HG02610 (cell line): ENCODE results near the gene SH3GL1.

Experiments used
- ATAC-seq: cut with Tn5 transposase; IDR thresholded peaks from one replicate; pipeline ENCODE4 v1.9.1; 2021; ENCODE audit warnings: mild to moderate bottlenecking, moderate library complexity; ENCODE audit not compliant: unreplicated experiment

The SH3GL1 gene

GRCh38 chr19:4323692-4324091, 76.7 kb downstream of the SH3GL1 start:
- ATAC-seq = no peak

DNA sequence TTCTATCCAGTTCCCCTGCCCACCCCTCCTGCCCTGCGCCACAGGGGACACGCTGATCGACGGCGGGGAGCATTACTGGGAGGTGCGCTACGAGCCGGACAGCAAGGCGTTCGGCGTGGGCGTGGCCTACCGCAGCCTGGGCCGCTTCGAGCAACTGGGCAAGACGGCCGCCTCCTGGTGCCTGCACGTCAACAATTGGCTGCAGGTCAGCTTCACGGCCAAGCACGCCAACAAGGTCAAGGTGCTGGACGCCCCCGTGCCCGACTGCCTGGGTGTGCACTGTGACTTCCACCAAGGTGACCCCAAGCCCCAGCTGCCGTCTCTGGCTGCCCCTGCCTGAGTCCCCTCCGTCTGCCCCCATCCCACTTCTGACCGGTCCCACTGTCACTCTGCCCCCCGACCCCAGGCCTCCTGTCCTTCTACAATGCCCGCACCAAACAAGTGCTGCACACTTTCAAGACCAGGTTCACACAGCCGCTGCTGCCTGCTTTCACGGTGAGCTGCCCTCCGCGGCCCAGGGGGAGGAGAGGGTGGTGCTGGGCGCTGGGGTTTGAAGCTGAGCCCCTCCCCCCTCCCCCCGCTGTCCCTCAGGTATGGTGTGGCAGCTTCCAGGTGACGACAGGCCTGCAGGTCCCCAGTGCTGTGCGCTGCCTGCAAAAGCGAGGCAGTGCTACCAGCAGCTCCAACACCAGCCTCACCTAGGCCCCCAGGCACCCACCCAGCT, 77.2 kb downstream of the SH3GL1 start:
- no peak for ATAC-seq

DNA sequence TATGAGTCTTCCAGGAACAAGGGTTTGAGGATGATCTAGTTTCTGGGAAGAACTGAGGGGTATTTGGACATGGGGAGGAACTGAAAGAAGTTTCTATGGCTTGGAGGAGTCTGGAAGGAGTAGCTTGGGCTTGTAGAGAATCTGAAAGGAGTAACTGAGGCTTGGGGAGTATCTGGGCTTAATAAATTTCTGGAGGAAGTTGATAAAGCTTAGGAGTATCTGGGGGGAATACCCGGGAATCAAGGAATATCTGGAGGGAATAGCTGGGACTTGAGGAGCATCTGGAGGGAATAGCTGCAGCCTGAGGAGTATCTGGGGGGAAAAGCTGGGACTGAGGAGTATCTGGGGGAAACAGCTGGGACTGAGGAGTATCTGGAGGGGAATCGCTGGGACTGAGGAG, 79.9 kb downstream of the SH3GL1 start:
- no peak for ATAC-seq

- ATAC-seq = no peak
Observed at GRCh38 chr19:4319067-4319718, 81.2 kb downstream of the SH3GL1 start.

- no peak for ATAC-seq
Observed at GRCh38 chr19:4318460-4318859, 81.9 kb downstream of the SH3GL1 start.

- ATAC-seq = no peak
Observed at GRCh38 chr19:4316956-4317355, 83.4 kb downstream of the SH3GL1 start.

GRCh38 chr19:4313847-4314490, 86.4 kb downstream of the SH3GL1 start:
- no peak for ATAC-seq
